Activated T-helper 2 cell treated with anti-CD3 and anti-CD28 coated beads, Interferon-gamma antibody, Interleukin-2, Interleukin-4, amounts not matched to agents 10 μg/mL and 5 μg/mL and 100 μg/mL, durations not matched to agents 14 hours and 24 hours and 36 hours (primary cell): ENCODE results near the gene OMG. TPM values are rescaled to one million over a fixed set of nuclear protein-coding genes. Genes with fewer than 3 reads are reported as not detected.
"Not testable (repeated sequence)": the region's sequence is repeated elsewhere in the genome, so short reads cannot be mapped to it uniquely, and the experiment has no call there.

Experiments
- DNase-seq: peaks from one replicate; pipeline ENCODE4 v3.0.0; 2021; ENCODE audit warnings: low spot score
- H3K27ac Mint-ChIP-seq: one replicate; pipeline ENCODE4 v1.8.0; 2021; ENCODE audit warnings: mixed read lengths
- H3K27me3 Mint-ChIP-seq: one replicate; pipeline ENCODE4 v1.8.0; 2021; ENCODE audit warnings: low read depth, mixed read lengths
- H3K36me3 Mint-ChIP-seq: one replicate; pipeline ENCODE4 v1.8.0; 2021; ENCODE audit warnings: low read depth, mixed read lengths
- H3K4me1 Mint-ChIP-seq: one replicate; pipeline ENCODE4 v1.8.0; 2021; ENCODE audit warnings: low read depth, mixed read lengths
- H3K4me3 Mint-ChIP-seq: one replicate; pipeline ENCODE4 v1.8.0; 2021; ENCODE audit warnings: low read depth, mild to moderate bottlenecking, moderate library complexity, mixed read lengths
- H3K9me3 Mint-ChIP-seq: one replicate; pipeline ENCODE4 v1.8.0; 2021; ENCODE audit warnings: mixed read lengths
- intact Hi-C: fragments of 100-400 bp; cut with micrococcal nuclease; formaldehyde crosslinking; loops from one replicate; pipeline ENCODE4 v1.15.1; 2023
- total RNA-seq: library from RNA; stranded (reverse); gene quantifications from 2 replicates; pipeline ENCODE4 v1.2.3, GENCODE V29; 2022

Gene OMG
- total RNA-seq = 0.11 and 0.16 TPM in 2 replicates

GRCh38 chr17:31297090-31297489, at the start of gene OMG:
Gene OMG, minus strand, starts transcription at chr17:31297239. Its CDS starts 908 bp downstream, at chr17:31296331.
- DNase-seq = no peak
- H3K27ac Mint-ChIP-seq = no peak within 1 kb of the TSS
- H3K9me3 Mint-ChIP-seq = no peaks in the 10 kb centered on the region
- intact Hi-C loops = no loop called here
- peaks cover 4% of the 10 kb centered on the region for H3K36me3 Mint-ChIP-seq
- peaks cover 7% of the 10 kb centered on the region for H3K4me1 Mint-ChIP-seq
- no peaks in the 10 kb centered on the region for H3K27me3 Mint-ChIP-seq
- no peak within 1 kb of the TSS for H3K4me3 Mint-ChIP-seq

DNA sequence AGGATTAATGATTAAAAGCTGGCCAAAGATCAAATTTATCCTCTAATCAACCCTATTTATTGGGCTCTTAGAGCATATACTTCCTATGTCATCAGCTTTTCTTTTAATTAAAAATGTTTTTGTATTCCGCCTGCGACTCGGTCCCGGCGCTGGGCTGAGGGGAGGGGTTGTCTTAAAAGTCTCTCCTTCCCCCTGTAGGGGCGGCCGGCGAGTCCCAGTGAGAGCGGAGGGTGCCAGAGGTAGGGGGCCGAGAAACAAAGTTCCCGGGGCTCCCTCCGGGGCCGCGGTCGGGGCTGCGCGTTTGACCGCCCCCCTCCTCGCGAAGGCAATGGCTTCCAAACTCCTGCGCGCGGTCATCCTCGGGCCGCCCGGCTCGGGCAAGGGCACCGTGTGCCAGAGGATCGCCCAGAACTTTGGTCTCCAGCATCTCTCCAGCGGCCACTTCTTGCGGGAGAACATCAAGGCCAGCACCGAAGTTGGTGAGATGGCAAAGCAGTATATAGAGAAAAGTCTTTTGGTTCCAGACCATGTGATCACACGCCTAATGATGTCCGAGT, 48.2 kb upstream of the OMG start:
- H3K4me3 Mint-ChIP-seq, H3K9me3 Mint-ChIP-seq, H3K4me1 Mint-ChIP-seq, H3K27ac Mint-ChIP-seq, DNase-seq, H3K27me3 Mint-ChIP-seq, intact Hi-C loops: not testable (repeated sequence)
- H3K36me3 Mint-ChIP-seq = peaks cover 17% of the 10 kb centered on the region

GRCh38 chr17:31339906-31340661, 43.0 kb upstream of the OMG start:
- peaks cover 19% of the 10 kb centered on the region for H3K36me3 Mint-ChIP-seq
- peaks cover 7% of the 10 kb centered on the region for H3K4me1 Mint-ChIP-seq
- H3K27ac Mint-ChIP-seq = no peak overlapping the region
- DNase-seq = no peak
- H3K9me3 Mint-ChIP-seq = no peaks in the 10 kb centered on the region
- no peaks in the 10 kb centered on the region for H3K27me3 Mint-ChIP-seq
- intact Hi-C loops = no loop called here
- no peak overlapping the region for H3K4me3 Mint-ChIP-seq

DNA sequence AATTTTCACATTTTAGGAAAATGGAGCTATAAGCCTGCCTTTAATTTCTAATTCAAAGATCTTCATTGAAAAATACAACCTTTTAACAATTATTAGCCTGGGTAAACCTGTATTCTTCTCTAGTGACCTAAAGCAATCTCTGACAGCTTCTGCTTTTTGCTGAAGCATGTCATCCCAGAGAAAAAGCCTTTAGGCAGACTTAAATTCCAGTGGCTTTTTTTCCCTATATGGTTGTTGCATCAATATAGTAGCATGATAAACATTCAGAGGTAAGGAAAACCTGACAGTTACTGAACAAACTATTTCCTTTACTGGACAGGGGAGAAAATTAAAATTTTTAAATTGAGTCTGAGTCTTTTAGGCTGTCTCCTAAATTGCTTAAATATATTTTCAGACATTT, 32.2 kb upstream of the OMG start:
- no peak for DNase-seq
- Mint-ChIP-seq H3K27ac (no peak overlapping the region), H3K4me3 (no peak overlapping the region), H3K36me3 (peaks cover 21% of the 10 kb centered on the region), H3K4me1 (peaks cover 26% of the 10 kb centered on the region), H3K27me3 (no peaks in the 10 kb centered on the region), H3K9me3 (no peaks in the 10 kb centered on the region)
- intact Hi-C loops = loop anchor here (10.0 kb wide), 1 partner anchor 234 kb away; the partner anchor contains the start of gene NF1

GRCh38 chr17:31328160-31328535, 31.1 kb upstream of the OMG start:
- H3K27ac Mint-ChIP-seq = peak overlapping the region; percentile 34
- no peaks in the 10 kb centered on the region for H3K9me3 Mint-ChIP-seq
- intact Hi-C loops = loop anchor here (10.0 kb wide), 1 partner anchor 233 kb away; the partner anchor contains the start of gene NF1
- H3K36me3 Mint-ChIP-seq = peaks cover 21% of the 10 kb centered on the region
- DNase-seq = no peak
- no peak overlapping the region for H3K4me3 Mint-ChIP-seq
- H3K27me3 Mint-ChIP-seq = no peaks in the 10 kb centered on the region
- peaks cover 31% of the 10 kb centered on the region for H3K4me1 Mint-ChIP-seq

DNA sequence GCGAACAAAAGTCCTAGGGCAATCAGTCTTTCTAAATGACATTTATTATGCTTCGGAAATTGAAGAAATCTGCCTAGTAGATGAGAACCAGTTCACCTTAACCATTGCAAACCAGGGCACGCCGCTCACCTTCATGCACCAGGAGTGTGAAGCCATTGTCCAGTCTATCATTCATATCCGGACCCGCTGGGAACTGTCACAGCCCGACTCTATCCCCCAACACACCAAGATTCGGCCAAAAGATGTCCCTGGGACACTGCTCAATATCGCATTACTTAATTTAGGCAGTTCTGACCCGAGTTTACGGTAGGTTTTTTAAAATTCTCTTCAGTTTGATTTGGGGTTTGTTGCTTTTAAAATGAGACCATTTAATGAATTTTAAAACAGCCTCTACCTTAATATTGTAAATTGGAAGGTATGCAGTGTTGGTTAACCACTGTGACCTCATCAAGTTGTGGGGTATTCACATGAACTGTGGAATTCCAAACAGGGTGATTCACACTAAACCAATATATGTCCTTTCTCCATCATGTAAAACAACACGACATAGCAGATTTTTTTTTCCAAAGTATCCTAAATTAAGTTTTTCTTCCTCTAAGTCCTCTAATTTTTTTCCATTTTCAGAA, 30.6 kb upstream of the OMG start:
- intact Hi-C loops = loop anchor here (10.0 kb wide), 1 partner anchor 233 kb away; the partner anchor contains the start of gene NF1
- Mint-ChIP-seq H3K9me3 (no peaks in the 10 kb centered on the region), H3K4me3 (no peak overlapping the region), H3K27me3 (no peaks in the 10 kb centered on the region), H3K27ac (peak overlapping the region; percentile 34), H3K4me1 (peaks cover 33% of the 10 kb centered on the region), H3K36me3 (peaks cover 21% of the 10 kb centered on the region)
- DNase-seq = no peak

- Mint-ChIP-seq H3K4me3 (no peak overlapping the region), H3K4me1 (peaks cover 30% of the 10 kb centered on the region), H3K36me3 (peaks cover 26% of the 10 kb centered on the region), H3K27ac (peak overlapping the region; percentile 56), H3K27me3 (no peaks in the 10 kb centered on the region), H3K9me3 (no peaks in the 10 kb centered on the region)
- intact Hi-C loops = loop anchor here (10.0 kb wide), 1 partner anchor 229 kb away; the partner anchor contains the start of gene NF1
- DNase-seq = no peak
These were observed 26.5 kb upstream of the OMG start for GRCh38 chr17:31323551-31323950.

DNA sequence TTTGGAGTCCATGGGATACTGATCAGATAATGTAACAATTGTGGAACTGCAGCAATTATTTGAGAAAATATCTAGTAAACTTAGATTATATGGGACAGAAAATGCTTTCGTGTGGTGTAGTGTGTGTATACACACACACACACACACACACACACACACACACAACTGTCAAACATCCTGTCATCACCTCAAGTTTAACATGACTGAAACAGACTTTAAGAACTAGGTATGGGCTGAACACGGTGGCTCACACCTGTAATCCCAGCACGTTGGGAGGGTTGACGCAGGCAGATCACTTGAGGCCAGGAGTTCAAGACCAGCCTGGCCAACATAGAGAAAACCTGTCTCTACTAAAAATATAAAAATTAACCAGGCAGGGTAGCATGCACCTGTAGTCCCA, 24.9 kb upstream of the OMG start:
- intact Hi-C loops = loop anchor here (1.0 to 10.0 kb wide), 2 partner anchors 14 to 227 kb away; partner anchors contain the start of gene NF1
- Mint-ChIP-seq H3K27me3 (no peaks in the 10 kb centered on the region), H3K27ac (peak overlapping the region; percentile 96), H3K4me1 (peaks cover 29% of the 10 kb centered on the region), H3K36me3 (peaks cover 29% of the 10 kb centered on the region), H3K4me3 (peak overlapping the region; percentile 83), H3K9me3 (no peaks in the 10 kb centered on the region)
- DNase-seq = no peak

- H3K36me3 Mint-ChIP-seq = peaks cover 30% of the 10 kb centered on the region
- peak within 1 kb of the TSS; percentile 96 for H3K27ac Mint-ChIP-seq
- peak within 1 kb of the TSS; percentile 83 for H3K4me3 Mint-ChIP-seq
- DNase-seq = peak; percentile 79
- no peaks in the 10 kb centered on the region for H3K9me3 Mint-ChIP-seq
- intact Hi-C loops = loop anchor here (1.0 to 10.0 kb wide), 2 partner anchors 13 to 227 kb away; partner anchors contain the start of gene NF1
- peaks cover 34% of the 10 kb centered on the region for H3K4me1 Mint-ChIP-seq
- no peaks in the 10 kb centered on the region for H3K27me3 Mint-ChIP-seq
These were observed 24.4 kb upstream of the OMG start, which contains the start of gene EVI2A for GRCh38 chr17:31321481-31321880. Gene EVI2A, minus strand, starts transcription at chr17:31321622. Its CDS starts 2,609 bp downstream, at chr17:31319013.

DNA sequence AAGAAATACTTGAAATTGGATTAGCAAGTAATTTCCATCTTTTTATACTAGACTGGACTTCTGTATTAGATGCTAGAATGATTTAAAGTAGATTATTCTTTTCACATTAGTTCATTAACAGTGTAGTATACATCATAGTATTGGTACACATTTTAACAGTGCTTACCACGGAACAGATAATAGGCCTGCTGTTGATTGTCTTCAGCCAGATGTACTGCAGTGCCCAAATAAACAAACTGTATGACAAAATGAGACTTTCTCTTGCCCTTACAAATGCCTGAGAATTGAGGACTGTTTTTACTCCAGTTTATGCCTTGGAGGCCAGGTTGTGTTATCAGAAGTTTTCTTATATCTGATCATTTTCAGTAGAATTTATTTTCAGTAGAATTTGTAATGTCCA, 23.8 kb upstream of the OMG start:
- Mint-ChIP-seq H3K27ac (peak overlapping the region; percentile 96), H3K4me1 (peaks cover 40% of the 10 kb centered on the region), H3K27me3 (no peaks in the 10 kb centered on the region), H3K9me3 (no peaks in the 10 kb centered on the region), H3K36me3 (peaks cover 32% of the 10 kb centered on the region), H3K4me3 (peak overlapping the region; percentile 83)
- no peak for DNase-seq
- intact Hi-C loops = loop anchor here (1.0 to 10.0 kb wide), 2 partner anchors 12 to 226 kb away; partner anchors contain the start of gene NF1

DNA sequence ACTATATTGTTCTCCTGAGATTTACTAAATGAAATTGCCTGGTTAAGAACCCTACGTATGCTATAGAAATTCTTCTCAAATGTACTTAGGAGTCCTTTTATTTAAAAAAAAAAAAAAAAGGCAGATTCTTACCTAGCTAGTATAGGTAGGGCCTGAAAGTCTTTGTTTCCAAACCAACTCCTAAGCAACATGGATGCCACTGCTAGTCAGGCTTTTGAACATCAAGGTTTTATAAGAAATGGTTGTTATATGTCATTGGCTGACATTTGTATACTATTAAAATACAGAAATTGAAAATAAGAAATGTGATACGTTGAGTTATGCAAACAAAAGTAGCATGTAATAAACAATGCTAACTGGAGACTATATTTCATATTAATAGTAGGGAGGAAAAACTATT, 23.2 kb upstream of the OMG start:
- Mint-ChIP-seq H3K27me3 (no peaks in the 10 kb centered on the region), H3K36me3 (peaks cover 32% of the 10 kb centered on the region), H3K4me1 (peaks cover 42% of the 10 kb centered on the region), H3K4me3 (peak overlapping the region; percentile 83), H3K9me3 (no peaks in the 10 kb centered on the region), H3K27ac (peak overlapping the region; percentile 96)
- DNase-seq = no peak
- intact Hi-C loops = loop anchor here (10.0 kb wide), 1 partner anchor 225 kb away; the partner anchor contains the start of gene NF1

DNA sequence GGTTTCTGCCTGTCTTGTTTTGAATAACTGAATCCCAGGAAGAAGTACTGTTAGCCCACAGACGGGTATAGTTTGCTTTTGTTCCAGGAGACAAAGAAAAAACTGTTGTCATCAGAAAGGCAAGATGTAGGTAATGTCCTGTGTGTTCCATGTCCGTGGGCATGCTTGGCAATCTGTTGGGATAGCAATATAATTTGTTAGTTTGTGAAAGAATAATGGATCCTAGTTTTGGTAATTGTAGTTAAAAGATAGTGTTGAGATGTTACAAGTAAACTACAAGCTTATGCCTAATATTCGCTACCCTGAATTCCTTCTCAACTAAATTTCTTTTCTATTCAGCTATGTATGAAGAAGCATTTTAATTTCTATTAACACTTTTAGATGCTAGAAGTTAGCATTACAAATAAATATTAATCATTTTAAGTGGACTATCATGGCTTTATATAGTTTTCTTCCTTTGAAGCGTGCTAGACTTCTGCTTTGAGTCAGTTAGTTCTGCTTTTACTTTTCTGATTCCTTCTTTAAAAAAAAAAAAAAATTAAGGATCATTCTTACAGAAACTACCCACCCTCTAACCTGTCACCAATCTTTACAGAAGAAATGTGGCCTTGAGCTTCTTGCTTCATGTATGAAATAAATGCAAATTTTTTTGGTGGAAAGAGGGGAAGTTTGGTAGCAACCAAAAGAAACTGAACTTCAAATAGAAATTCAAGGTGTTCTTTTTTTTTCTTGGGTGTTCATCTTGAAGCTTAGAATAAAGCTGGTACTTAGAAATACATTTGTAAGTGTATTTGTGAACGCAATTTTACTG, 22.0 kb upstream of the OMG start:
- Mint-ChIP-seq H3K27me3 (no peaks in the 10 kb centered on the region), H3K4me3 (peak overlapping the region; percentile 77), H3K9me3 (no peaks in the 10 kb centered on the region), H3K4me1 (peaks cover 51% of the 10 kb centered on the region), H3K27ac (peak overlapping the region; percentile 90), H3K36me3 (peaks cover 40% of the 10 kb centered on the region)
- DNase-seq = no peak
- intact Hi-C loops = no loop called here
